NCI-H2081 (cell line): Measurements from ENCODE around the gene THAP11.

Experiments
- DNase-seq, 2 experiments: peaks; one replicate each; lab custom pipeline; 2025; lab: John Stamatoyannopoulos, UW

Gene THAP11

DNA sequence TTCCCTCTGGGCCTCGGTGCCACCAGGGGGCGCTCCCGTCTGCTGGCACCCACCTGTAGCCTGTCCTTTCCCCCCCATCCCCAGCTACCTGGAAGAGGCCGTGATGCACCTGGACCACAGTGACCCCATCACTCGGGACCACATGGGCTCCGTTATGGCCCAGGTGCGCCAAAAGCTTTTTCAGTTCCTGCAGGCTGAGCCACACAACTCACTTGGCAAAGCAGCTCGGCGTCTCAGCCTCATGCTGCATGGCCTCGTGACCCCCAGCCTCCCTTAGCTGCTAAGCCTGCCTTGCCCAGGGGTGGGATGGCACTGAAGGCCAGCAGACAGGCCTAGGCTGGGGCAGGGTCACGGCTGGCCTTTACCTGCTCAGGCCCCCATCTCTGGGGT, 41.7 kb downstream of the THAP11 start:
- DNase-seq = peak; percentile 21 to 23

DNA sequence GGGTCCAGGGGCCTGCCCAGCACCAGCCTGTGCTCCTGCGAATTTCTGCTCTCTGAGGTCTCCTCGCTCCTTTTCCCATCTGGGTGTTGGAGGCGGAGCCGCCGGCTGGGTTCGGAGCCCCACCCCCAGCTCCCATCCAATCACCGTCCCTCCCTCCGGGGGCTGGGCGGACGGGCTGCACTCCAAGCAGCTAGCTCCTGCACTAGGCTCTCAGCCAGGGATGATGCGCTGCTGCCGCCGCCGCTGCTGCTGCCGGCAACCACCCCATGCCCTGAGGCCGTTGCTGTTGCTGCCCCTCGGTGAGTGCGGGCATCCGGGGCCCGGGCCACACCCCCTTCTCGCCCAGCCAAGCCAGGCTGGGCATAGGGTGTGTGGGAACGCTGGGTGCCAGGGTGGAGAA, 42.6 kb downstream of the THAP11 start, which contains the start of gene NRN1L:
NRN1L (plus strand) TSS at position 202 of the 400 bp plus-strand sequence; CDS start at position 221, 19 bp downstream.
- peak; percentile 70 to 79 for DNase-seq

DNA sequence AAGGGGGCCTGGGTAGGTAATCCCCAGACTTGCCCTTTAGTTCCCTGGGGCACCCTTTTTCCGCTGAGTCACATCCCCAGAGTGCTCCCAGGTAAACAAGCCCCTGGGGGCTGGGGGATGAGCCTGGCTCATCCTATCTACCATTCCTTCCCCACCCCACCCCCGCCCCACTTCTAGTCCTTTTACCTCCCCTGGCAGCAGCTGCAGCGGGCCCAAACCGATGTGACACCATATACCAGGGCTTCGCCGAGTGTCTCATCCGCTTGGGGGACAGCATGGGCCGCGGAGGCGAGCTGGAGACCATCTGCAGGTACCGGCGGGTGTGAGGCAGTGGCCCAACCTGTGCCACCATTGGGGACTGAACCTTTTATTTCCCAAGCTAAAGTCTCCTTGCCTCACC, 43.4 kb downstream of the THAP11 start:
- no peak for DNase-seq

DNA sequence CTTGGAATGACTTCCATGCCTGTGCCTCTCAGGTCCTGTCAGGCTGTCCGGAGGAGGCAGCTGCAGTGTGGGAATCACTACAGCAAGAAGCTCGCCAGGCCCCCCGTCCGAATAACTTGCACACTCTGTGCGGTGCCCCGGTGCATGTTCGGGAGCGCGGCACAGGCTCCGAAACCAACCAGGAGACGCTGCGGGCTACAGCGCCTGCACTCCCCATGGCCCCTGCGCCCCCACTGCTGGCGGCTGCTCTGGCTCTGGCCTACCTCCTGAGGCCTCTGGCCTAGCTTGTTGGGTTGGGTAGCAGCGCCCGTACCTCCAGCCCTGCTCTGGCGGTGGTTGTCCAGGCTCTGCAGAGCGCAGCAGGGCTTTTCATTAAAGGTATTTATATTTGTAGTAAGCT, 43.9 kb downstream of the THAP11 start:
- no peak for DNase-seq

DNA sequence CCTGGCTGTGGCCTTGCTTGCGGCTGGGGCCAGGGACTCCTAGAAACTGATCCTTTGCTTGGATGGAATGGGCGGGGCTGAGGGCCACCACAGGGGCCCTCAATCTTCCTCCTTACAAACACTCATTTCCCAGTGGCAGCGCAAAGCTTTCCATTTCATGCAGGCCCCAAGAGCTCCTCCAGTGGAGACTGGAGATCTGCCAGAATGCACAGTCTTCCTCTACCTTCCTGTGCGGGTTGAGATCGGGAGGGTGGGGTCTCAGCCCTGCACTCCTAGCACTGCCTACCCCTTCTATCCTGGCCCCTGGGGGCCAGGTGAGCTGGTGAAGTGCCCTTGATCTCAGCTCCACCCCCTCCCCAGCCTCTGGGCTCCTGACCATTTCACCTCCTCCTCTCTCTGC, 44.3 kb downstream of the THAP11 start:
- no peak for DNase-seq

DNA sequence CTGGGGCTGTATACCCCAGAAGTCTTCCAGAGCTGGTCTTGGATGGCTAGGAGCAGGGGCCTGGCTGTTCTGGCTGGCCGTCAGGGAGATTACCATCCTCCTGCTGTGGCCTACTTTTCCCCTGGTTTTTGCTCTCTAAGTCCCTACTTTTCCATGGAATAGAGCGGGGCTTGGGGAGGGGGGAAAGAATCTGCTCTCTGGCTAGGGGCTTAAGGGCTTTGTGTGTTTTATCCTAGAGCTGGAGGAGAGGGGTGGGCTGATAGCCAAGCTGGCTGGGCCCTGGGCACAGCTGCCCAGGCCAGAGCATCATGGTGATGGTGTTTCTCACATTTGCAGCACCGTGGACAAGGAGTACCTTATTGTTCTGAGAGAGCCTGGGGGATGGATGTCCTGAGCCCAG, 46.2 kb downstream of the THAP11 start:
- no peak for DNase-seq

DNA sequence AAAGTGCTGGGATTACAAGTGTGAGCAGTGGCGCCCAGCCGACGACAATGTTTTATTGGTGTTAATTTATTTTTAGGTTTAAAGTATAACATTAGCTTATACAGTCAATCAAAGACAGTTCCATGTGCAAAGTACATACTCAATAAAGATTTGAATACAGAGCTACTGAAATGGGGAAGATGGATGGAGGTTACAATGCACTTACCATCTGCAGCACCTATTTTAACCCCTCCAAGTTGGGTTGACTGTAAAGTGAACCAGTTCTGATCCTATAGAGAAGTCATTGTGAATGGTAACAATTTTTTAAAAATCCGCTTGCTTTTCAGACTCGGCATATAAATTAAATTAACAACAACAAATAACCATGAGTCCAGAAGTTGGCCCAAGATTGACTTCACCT, 50.3 kb downstream of the THAP11 start:
- DNase-seq = no peak

DNA sequence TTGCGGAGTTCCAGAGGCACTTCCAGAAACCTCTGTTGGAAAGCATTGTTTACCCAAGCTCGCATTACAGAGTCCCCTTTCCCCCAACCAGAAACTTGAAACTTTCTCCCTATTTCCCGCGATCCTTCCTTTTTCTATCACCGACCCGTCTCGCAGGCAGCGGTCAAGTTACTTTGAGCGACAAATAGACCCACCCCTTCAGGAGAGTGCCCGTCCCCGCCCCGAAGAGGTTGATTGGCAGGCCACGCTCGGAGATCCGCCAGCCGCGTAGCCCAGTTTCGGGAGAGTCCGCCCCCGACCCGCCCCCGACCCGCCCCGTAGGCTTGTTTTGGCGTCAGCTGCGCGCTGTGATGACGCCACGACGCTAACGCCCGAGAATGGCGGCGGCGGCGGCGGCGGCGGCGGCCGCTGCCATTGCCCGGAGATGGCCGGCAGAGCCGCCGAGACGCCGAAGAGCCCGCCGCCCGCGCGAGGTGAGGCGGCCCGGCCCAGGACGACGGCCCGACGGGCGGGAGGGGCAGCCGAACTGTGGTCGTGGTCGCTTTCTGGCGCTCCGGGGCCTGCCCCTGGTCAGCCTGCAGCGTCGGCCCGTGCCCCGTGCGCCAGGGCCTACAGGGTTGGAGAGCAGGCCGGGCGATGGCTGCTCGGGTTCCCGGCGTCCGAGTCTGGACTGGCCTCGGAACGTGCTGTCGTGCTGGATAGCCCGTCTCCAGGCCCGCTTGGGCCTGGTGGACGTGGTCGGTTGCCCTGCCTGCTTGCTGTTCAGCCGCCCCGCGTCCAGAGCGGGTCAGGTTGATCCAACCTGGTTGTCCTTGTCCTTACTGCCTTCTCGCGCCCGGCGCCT, 51.0 kb downstream of the THAP11 start, which contains the start of gene PSKH1:
PSKH1 (plus strand) TSS at position 356 of the 844 bp plus-strand sequence. CDS start 15,496 bp downstream, outside the sequence.
- peak; percentile 90 for DNase-seq
